MM.1S (cell line): Measurements from ENCODE around the gene CSNK1G3.

Source experiments
- EZH2phosphoT487 ChIP-seq: fragments of 300-600 bp; sonication (generic); IDR thresholded peaks from 2 replicates; pipeline ENCODE4 v1.6.1; 2018; ENCODE audit warnings: antibody characterized with exemption, low read length
- TF ChIP-seq, protein P1 (sequence below): fragments of 300-600 bp; sonication (generic); IDR thresholded peaks from 2 replicates; pipeline ENCODE4 v1.5.1; 2016; ENCODE audit warnings: antibody characterized with exemption, low read length, mixed read lengths

DNA sequence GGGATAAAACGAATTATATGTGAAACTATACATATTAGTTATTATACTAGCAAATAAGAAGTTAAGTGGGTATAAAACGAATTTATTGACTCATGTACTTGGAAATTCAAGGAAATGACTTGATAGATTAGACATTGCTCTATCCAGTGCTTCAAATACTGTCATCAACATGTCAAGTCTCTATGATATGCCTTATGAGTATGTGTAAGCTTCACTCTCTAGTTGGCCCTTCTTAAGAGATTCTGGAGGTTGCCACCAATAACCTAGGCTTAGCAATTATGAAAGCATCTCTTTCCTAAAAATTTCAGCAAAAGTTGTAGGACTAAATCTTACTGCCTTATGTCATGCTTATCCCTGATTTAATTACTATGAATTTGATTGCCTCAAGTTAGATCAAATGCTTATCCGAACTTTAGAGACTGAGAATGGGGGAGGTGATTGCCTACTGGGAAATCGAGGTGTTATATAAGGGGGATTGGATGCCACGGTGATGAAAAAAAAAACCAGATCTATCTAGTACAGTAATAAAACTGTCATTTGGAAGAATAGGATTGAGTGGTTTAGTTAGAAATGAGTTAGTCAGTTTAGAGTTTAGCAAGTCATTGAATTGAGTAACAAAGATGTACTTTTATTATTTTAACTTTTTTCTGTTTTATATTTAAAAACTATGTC lies 46.9 kb downstream of the CSNK1G3 start:
- TF ChIP-seq, protein P1, sequence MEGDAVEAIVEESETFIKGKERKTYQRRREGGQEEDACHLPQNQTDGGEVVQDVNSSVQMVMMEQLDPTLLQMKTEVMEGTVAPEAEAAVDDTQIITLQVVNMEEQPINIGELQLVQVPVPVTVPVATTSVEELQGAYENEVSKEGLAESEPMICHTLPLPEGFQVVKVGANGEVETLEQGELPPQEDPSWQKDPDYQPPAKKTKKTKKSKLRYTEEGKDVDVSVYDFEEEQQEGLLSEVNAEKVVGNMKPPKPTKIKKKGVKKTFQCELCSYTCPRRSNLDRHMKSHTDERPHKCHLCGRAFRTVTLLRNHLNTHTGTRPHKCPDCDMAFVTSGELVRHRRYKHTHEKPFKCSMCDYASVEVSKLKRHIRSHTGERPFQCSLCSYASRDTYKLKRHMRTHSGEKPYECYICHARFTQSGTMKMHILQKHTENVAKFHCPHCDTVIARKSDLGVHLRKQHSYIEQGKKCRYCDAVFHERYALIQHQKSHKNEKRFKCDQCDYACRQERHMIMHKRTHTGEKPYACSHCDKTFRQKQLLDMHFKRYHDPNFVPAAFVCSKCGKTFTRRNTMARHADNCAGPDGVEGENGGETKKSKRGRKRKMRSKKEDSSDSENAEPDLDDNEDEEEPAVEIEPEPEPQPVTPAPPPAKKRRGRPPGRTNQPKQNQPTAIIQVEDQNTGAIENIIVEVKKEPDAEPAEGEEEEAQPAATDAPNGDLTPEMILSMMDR = no peak
- TF ChIP-seq EZH2phosphoT487 = no peak
